Keratinocyte (primary cell): ENCODE results near the gene DSTYK. TPM values are rescaled to one million over a fixed set of nuclear protein-coding genes. Genes with fewer than 3 reads are reported as not detected.
A peak's percentile ranks its signal among the peaks of the same experiment; 100 is the strongest.

Source experiments
- DNase-seq: peaks from one replicate; pipeline ENCODE4 v3.0.0-alpha.2; 2011; ENCODE audit warnings: low read depth, missing footprints, low spot score
- FAIRE-seq: peaks from 2 replicates; lab custom pipeline; 2011; peaks lifted over from hg19 to GRCh38; lab: Jason Lieb, UNC
- H2AFZ ChIP-seq: 2 replicates; pipeline ENCODE4 v1.6.0; 2012; ENCODE audit warnings: low read length, control low read depth, inconsistent platforms; ENCODE audit not compliant: control insufficient read depth
- H3K27ac ChIP-seq: 2 replicates; pipeline ENCODE4 v1.5.1; 2011; ENCODE audit warnings: low read length; ENCODE audit not compliant: control insufficient read depth, insufficient read depth
- H3K27me3 ChIP-seq: 3 replicates; pipeline ENCODE4 v1.6.0; 2011; ENCODE audit warnings: low read length; ENCODE audit not compliant: control insufficient read depth, insufficient read depth; ENCODE audit errors: extremely low read depth
- H3K36me3 ChIP-seq, 2 experiments: 2 replicates in 1 of 2; 3 replicates in 1 of 2; pipeline ENCODE4 v1.5.1; 2011; ENCODE audit warnings: low read length in 2 of 2, mild to moderate bottlenecking in 1 of 2; ENCODE audit not compliant: control insufficient read depth in 2 of 2, insufficient read depth in 2 of 2; ENCODE audit errors: extremely low read depth in 1 of 2
- H3K4me1 ChIP-seq: 3 replicates; pipeline ENCODE4 v1.5.1; 2011; ENCODE audit warnings: low read length; ENCODE audit not compliant: control insufficient read depth, insufficient read depth; ENCODE audit errors: extremely low read depth
- H3K4me2 ChIP-seq: 3 replicates; pipeline ENCODE4 v1.6.0; 2011; ENCODE audit warnings: low read depth, low read length; ENCODE audit not compliant: control insufficient read depth, insufficient read depth; ENCODE audit errors: extremely low read depth
- H3K4me3 ChIP-seq, 3 experiments: fragments of 200-600 bp in 1 of 3; sonication (generic) in 1 of 3; 2 replicates in 2 of 3; 3 replicates in 1 of 3; pipeline ENCODE4 v1.5.1; 2011 to 2016; ENCODE audit warnings: low read length in 3 of 3, mild to moderate bottlenecking in 3 of 3, control low read depth in 2 of 3, inconsistent platforms in 1 of 3, low read depth in 1 of 3, mixed read lengths in 1 of 3, mixed run types in 1 of 3, moderate library complexity in 1 of 3; ENCODE audit not compliant: control insufficient read depth in 2 of 3, insufficient read depth in 2 of 3; ENCODE audit errors: extremely low read depth in 1 of 3
- H3K79me2 ChIP-seq: 2 replicates; pipeline ENCODE4 v1.6.0; 2012; ENCODE audit warnings: low read length; ENCODE audit not compliant: control insufficient read depth, insufficient read depth
- H3K9ac ChIP-seq: 3 replicates; pipeline ENCODE4 v1.6.0; 2011; ENCODE audit warnings: low read length; ENCODE audit not compliant: control insufficient read depth, insufficient read depth; ENCODE audit errors: extremely low read depth
- H3K9me1 ChIP-seq: 3 replicates; pipeline ENCODE4 v1.6.0; 2011; ENCODE audit warnings: low read length; ENCODE audit not compliant: control insufficient read depth, insufficient read depth; ENCODE audit errors: extremely low read depth
- H3K9me3 ChIP-seq: 2 replicates; pipeline ENCODE4 v1.5.1; 2012; ENCODE audit warnings: low read depth, low read length; ENCODE audit not compliant: control insufficient read depth
- H4K20me1 ChIP-seq: 3 replicates; pipeline ENCODE4 v1.6.0; 2011; ENCODE audit warnings: low read length; ENCODE audit not compliant: control insufficient read depth, insufficient read depth; ENCODE audit errors: extremely low read depth
- EZH2 ChIP-seq: IDR thresholded peaks from one replicate; pipeline ENCODE4 v1.6.1; 2012; ENCODE audit warnings: inconsistent platforms, mild to moderate bottlenecking, low read length, moderate library complexity
- dilution Hi-C: fragments of 300-500 bp; cut with MboI; formaldehyde crosslinking; loops from one replicate; pipeline ENCODE4 v1.7.0; 2020; ENCODE audit warnings: low sequenced_read_pairs; ENCODE audit not compliant: extremely low pct_ligation_motif_present
- polyA plus RNA-seq, 5 experiments: library from polyadenylated mRNA; depleted of rRNA in 3 of 5; stranded (reverse) in 3 of 5; stranded (forward) in 1 of 5; unstranded in 1 of 5; fragments of >200 nt; gene quantifications; 1 replicate in 1 of 5; 2 replicates in 3 of 5; 3 replicates in 1 of 5; pipeline versions ENCODE4 v1.2.1 to v1.2.3, GENCODE V29; 2011 to 2012; ENCODE audit warnings: missing spikeins in 2 of 5, low read depth in 1 of 5, low replicate concordance in 1 of 5
- TF ChIP-seq, protein P1 (sequence below), 3 experiments: IDR thresholded peaks in 1 of 3; conservative IDR thresholded peaks in 1 of 3; optimal IDR thresholded peaks in 1 of 3; 2 replicates in 2 of 3; 3 replicates in 1 of 3; pipeline versions ENCODE3 to v1.5.1; 2011; ENCODE audit warnings: low read length in 3 of 3, mild to moderate bottlenecking in 3 of 3, moderate library complexity in 2 of 3, control low read depth in 1 of 3, inconsistent platforms in 1 of 3; ENCODE audit not compliant: insufficient read depth in 2 of 3; ENCODE audit errors: extremely low read depth in 1 of 3

DSTYK gene
- polyA plus RNA-seq, 1 donor (not counting 4 experiments of a cell fraction or from before 2014, with no cell fraction given) = 7.6 TPM

DNA sequence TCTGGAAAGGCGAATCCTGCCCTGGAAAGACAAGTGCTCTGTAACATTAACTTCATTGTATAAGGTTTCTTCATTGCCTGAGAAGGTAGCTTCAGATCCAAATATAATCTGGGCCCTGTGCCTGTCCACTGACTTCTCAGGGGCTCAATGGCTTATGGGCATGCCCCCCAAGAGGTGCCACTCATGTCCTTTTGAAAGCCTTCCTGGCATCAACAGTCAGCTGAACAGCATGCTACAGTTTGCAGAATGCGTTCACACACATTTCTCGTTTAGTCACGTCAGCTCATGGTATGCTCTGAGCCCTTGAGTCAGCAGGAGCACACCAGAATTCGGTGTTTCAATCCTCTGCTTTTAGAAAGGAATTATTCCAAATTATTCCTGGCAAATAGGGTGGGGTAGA is 40.1 kb upstream of the DSTYK start:
- peak; percentile 26 for FAIRE-seq
- H4K20me1 ChIP-seq = no peaks in the 10 kb centered on the region

DNA sequence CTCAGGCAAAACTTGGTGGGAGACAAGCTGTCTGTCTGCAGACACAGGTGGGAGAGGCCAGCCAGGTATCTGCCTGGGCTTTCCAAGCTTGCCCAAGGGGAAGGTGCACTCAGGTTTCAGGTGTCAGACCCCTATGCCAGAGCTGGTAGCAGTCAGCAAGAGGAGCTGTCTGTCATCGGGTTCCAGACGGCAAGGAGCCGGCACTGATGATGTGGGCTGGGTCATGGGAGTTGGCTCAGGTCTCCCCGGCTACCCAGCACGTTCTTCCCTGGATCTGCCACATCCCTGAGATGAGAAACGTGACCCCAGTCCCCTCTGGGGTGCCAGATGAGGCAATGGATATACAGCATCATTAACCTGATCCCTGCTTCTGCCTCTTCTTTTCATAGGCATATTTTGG is 39.2 kb upstream of the DSTYK start:
- no peaks in the 10 kb centered on the region for H3K9me3 ChIP-seq
- H3K36me3 ChIP-seq = no peaks in the 10 kb centered on the region
- H2AFZ ChIP-seq = no peak overlapping the region
- no peaks in the 10 kb centered on the region for H3K79me2 ChIP-seq
- no peaks in the 10 kb centered on the region for H3K9me1 ChIP-seq
- no peak overlapping the region for H3K27ac ChIP-seq
- no peak overlapping the region for H3K4me2 ChIP-seq
- H3K4me3 ChIP-seq = no peak overlapping the region
- H3K9ac ChIP-seq = no peak overlapping the region
- H3K4me1 ChIP-seq = no peaks in the 10 kb centered on the region
- no peak for FAIRE-seq
- DNase-seq = no peak
- dilution Hi-C loops = no loop called here
- no peaks in the 10 kb centered on the region for H4K20me1 ChIP-seq
- H3K27me3 ChIP-seq = no peaks in the 10 kb centered on the region
- TF ChIP-seq, protein P1, sequence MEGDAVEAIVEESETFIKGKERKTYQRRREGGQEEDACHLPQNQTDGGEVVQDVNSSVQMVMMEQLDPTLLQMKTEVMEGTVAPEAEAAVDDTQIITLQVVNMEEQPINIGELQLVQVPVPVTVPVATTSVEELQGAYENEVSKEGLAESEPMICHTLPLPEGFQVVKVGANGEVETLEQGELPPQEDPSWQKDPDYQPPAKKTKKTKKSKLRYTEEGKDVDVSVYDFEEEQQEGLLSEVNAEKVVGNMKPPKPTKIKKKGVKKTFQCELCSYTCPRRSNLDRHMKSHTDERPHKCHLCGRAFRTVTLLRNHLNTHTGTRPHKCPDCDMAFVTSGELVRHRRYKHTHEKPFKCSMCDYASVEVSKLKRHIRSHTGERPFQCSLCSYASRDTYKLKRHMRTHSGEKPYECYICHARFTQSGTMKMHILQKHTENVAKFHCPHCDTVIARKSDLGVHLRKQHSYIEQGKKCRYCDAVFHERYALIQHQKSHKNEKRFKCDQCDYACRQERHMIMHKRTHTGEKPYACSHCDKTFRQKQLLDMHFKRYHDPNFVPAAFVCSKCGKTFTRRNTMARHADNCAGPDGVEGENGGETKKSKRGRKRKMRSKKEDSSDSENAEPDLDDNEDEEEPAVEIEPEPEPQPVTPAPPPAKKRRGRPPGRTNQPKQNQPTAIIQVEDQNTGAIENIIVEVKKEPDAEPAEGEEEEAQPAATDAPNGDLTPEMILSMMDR (optimal IDR thresholded peaks at IDR 0.05 in 1 of 3, IDR thresholded peaks at IDR 0.05 in 1 of 3, conservative IDR thresholded peaks at IDR 0.05 in 1 of 3; ENCODE audit: extremely low read depth in 1 of 3, insufficient read depth in 2 of 3, low read length in 3 of 3) = no peak
- no peak for TF ChIP-seq EZH2

More for the DNA sequence above, 40.1 kb upstream of the DSTYK start:
- no peaks in the 10 kb centered on the region for H3K27me3 ChIP-seq
- H3K9me3 ChIP-seq = no peaks in the 10 kb centered on the region
- TF ChIP-seq, protein P1 (optimal IDR thresholded peaks at IDR 0.05 in 1 of 3, IDR thresholded peaks at IDR 0.05 in 1 of 3, conservative IDR thresholded peaks at IDR 0.05 in 1 of 3; ENCODE audit: extremely low read depth in 1 of 3, insufficient read depth in 2 of 3, low read length in 3 of 3) = no peak
- no peak for TF ChIP-seq EZH2
- no peak for DNase-seq
- no peak overlapping the region for H3K9ac ChIP-seq
- no peaks in the 10 kb centered on the region for H3K4me1 ChIP-seq
- no peak overlapping the region for H2AFZ ChIP-seq
- dilution Hi-C loops = no loop called here
- H3K4me2 ChIP-seq = no peak overlapping the region
- no peaks in the 10 kb centered on the region for H3K9me1 ChIP-seq
- no peak overlapping the region for H3K4me3 ChIP-seq
- H3K79me2 ChIP-seq = no peaks in the 10 kb centered on the region
- no peaks in the 10 kb centered on the region for H3K36me3 ChIP-seq
- H3K27ac ChIP-seq = no peak overlapping the region
